ENCODE results near the gene PALLD. TPM values are rescaled to one million over a fixed set of nuclear protein-coding genes. Genes with fewer than 3 reads are reported as not detected.
"Not testable (repeated sequence)": the region's sequence is repeated elsewhere in the genome, so short reads cannot be mapped to it uniquely, and the experiment has no call there.

The PALLD gene
- total RNA-seq = 1,000 to 10,000 TPM; 1,903 to 3,507 (median 2,130) TPM

- no peak for TF ChIP-seq CTCF (IDR thresholded peaks at IDR 0.05)
- TF ChIP-seq POLR2A (IDR thresholded peaks at IDR 0.05; ENCODE audit: low read depth) = no peak
- Histone ChIP-seq H3K9me3 (no peaks in the 10 kb centered on the region), H3K4me3 (no peak within 1 kb of the TSS), H3K27me3 (no peaks in the 10 kb centered on the region), H3K36me3 (no peaks in the 10 kb centered on the region), H3K27ac (replicated peaks in 1 of 4) (no peak within 1 kb of the TSS), H3K4me1 (no peaks in the 10 kb centered on the region)
- intact Hi-C loops (cut with DNase I) = no loop called here
- DNase-seq (ENCODE audit: extremely low spot score) = peak; percentile 62
- 40% methylated on average over 5 of the region's 5 CpGs for WGBS
Observed at GRCh38 chr4:168496834-168497233, at the start of gene PALLD. Gene PALLD, plus strand, starts transcription at chr4:168497052.

- H3K4me3 ChIP-seq; H3K4me1 ChIP-seq; DNase-seq (ENCODE audit: extremely low spot score); H3K27ac ChIP-seq (replicated peaks in 1 of 4); H3K27me3 ChIP-seq; intact Hi-C loops (cut with DNase I); H3K9me3 ChIP-seq: not testable (repeated sequence)
- H3K36me3 ChIP-seq = peaks cover 0 to 23% (median 2%) of the 10 kb centered on the region in 4 donors
- 100% methylated on average over 3 of the region's 3 CpGs for WGBS
Observed at GRCh38 chr4:168449063-168449462, 47.8 kb upstream of the PALLD start.

- no peak for DNase-seq (ENCODE audit: extremely low spot score)
Observed at GRCh38 chr4:168449719-168450452, 47.0 kb upstream of the PALLD start.

GRCh38 chr4:168451331-168451730 lies 45.5 kb upstream of the PALLD start:
- no peaks in the 10 kb centered on the region for H3K27me3 ChIP-seq
- peaks cover 0 to 28% (median 5%) of the 10 kb centered on the region in 4 donors for H3K36me3 ChIP-seq
- 74% methylated on average over 2 of the region's 2 CpGs for WGBS
- DNase-seq (ENCODE audit: extremely low spot score) = no peak
- no peak overlapping the region for H3K27ac ChIP-seq (replicated peaks in 1 of 4)
- H3K9me3 ChIP-seq = no peaks in the 10 kb centered on the region
- intact Hi-C loops (cut with DNase I) = no loop called here
- H3K4me1 ChIP-seq = no peaks in the 10 kb centered on the region
- H3K4me3 ChIP-seq = no peak overlapping the region
- TF ChIP-seq POLR2AphosphoS5 (IDR thresholded peaks at IDR 0.05) = no peak

More at GRCh38 chr4:168449719-168450452, 47.0 kb upstream of the PALLD start:
- Histone ChIP-seq H3K27me3 (no peaks in the 10 kb centered on the region), H3K36me3 (peaks cover 0 to 23% (median 2%) of the 10 kb centered on the region in 4 donors), H3K27ac (replicated peaks in 1 of 4) (no peak overlapping the region), H3K4me1 (no peaks in the 10 kb centered on the region), H3K9me3 (no peaks in the 10 kb centered on the region), H3K4me3 (no peak overlapping the region)
- TF ChIP-seq EP300 (IDR thresholded peaks at IDR 0.05) (no peak), CTCF (IDR thresholded peaks at IDR 0.05) (no peak), POLR2AphosphoS5 (IDR thresholded peaks at IDR 0.05) (no peak), POLR2A (IDR thresholded peaks at IDR 0.05; ENCODE audit: low read depth) (no peak)
- intact Hi-C loops (cut with DNase I) = no loop called here
- 58% methylated on average over 5 of the region's 5 CpGs for WGBS

- H3K4me3 ChIP-seq = no peak overlapping the region
- no peak for DNase-seq (ENCODE audit: extremely low spot score)
- no peaks in the 10 kb centered on the region for H3K27me3 ChIP-seq
- no peaks in the 10 kb centered on the region for H3K9me3 ChIP-seq
- H3K4me1 ChIP-seq = no peaks in the 10 kb centered on the region
- TF ChIP-seq POLR2AphosphoS5 (IDR thresholded peaks at IDR 0.05) (no peak), EP300 (IDR thresholded peaks at IDR 0.05) (no peak), CTCF (IDR thresholded peaks at IDR 0.05) (no peak), POLR2A (IDR thresholded peaks at IDR 0.05; ENCODE audit: low read depth) (no peak)
- 84% methylated on average over 1 of the region's 1 CpG for WGBS
- intact Hi-C loops (cut with DNase I) = no loop called here
- H3K27ac ChIP-seq (replicated peaks in 1 of 4) = no peak overlapping the region
- H3K36me3 ChIP-seq = peaks cover 0 to 28% (median 5%) of the 10 kb centered on the region in 4 donors
Observed at GRCh38 chr4:168451744-168452390, 45.0 kb upstream of the PALLD start.
